ENCODE measurements around the gene ALDOA. TPM values are rescaled to one million over a fixed set of nuclear protein-coding genes. Genes with fewer than 3 reads are reported as not detected.
A peak's percentile ranks its signal among the peaks of the same experiment; 100 is the strongest.

Gene ALDOA
- total RNA-seq, 3 donors from 2014 or later: 479 to 672 (median 540) TPM

- no peaks in the 10 kb centered on the region for H3K27me3 ChIP-seq
- H3K4me1 ChIP-seq: peaks cover 0 to 17% of the 10 kb centered on the region in 2 donors
- no peak for DNase-seq (ENCODE audit: low spot score in 2 of 2)
- peak overlapping the region; percentile 76 to 96 (median 87) for H3K4me3 ChIP-seq
- peaks cover 7% of the 10 kb centered on the region for H3K36me3 ChIP-seq
- TF ChIP-seq CTCF (IDR thresholded peaks at IDR 0.05) (no peak), POLR2A (IDR thresholded peaks at IDR 0.05) (no peak), POLR2AphosphoS5 (IDR thresholded peaks at IDR 0.05) (no peak)
- no peaks in the 10 kb centered on the region for H3K9me3 ChIP-seq
- peak overlapping the region; percentile 94 to 95 for H3K27ac ChIP-seq
- intact Hi-C loops (cut with DNase I; ENCODE audit: low total_unique reads): no loop called here
Observed at GRCh38 chr16:30076276-30076791, 10.8 kb downstream of the ALDOA start.

GRCh38 chr16:30077656-30078055 lies 12.1 kb downstream of the ALDOA start:
- no peaks in the 10 kb centered on the region for H3K27me3 ChIP-seq
- peaks cover 0 to 17% of the 10 kb centered on the region in 2 donors for H3K4me1 ChIP-seq
- H3K4me3 ChIP-seq: peak overlapping the region in 1 of 3 donors; percentile 76
- DNase-seq (ENCODE audit: low spot score in 2 of 2): no peak
- H3K36me3 ChIP-seq: peaks cover 8% of the 10 kb centered on the region
- peak overlapping the region; percentile 4 to 21 for H3K27ac ChIP-seq
- TF ChIP-seq POLR2A (IDR thresholded peaks at IDR 0.05) (no peak), POLR2AphosphoS5 (IDR thresholded peaks at IDR 0.05) (no peak), CTCF (IDR thresholded peaks at IDR 0.05) (no peak)
- intact Hi-C loops (cut with DNase I; ENCODE audit: low total_unique reads): no loop called here
- no peaks in the 10 kb centered on the region for H3K9me3 ChIP-seq

- no peak overlapping the region for H3K4me3 ChIP-seq
- intact Hi-C loops (cut with DNase I; ENCODE audit: low total_unique reads): no loop called here
- no peak for DNase-seq (ENCODE audit: low spot score in 2 of 2)
- peaks cover 0 to 17% of the 10 kb centered on the region in 2 donors for H3K4me1 ChIP-seq
- peaks cover 18% of the 10 kb centered on the region for H3K36me3 ChIP-seq
- TF ChIP-seq POLR2AphosphoS5 (IDR thresholded peaks at IDR 0.05) (no peak), CTCF (IDR thresholded peaks at IDR 0.05) (no peak), POLR2A (IDR thresholded peaks at IDR 0.05) (no peak)
- no peak overlapping the region for H3K27ac ChIP-seq
- no peaks in the 10 kb centered on the region for H3K27me3 ChIP-seq
- no peaks in the 10 kb centered on the region for H3K9me3 ChIP-seq
Observed at GRCh38 chr16:30078744-30079143, 13.2 kb downstream of the ALDOA start.

GRCh38 chr16:30079480-30079879 lies 13.9 kb downstream of the ALDOA start:
- intact Hi-C loops (cut with DNase I; ENCODE audit: low total_unique reads): no loop called here
- H3K36me3 ChIP-seq: peaks cover 18% of the 10 kb centered on the region
- H3K27me3 ChIP-seq: no peaks in the 10 kb centered on the region
- no peak overlapping the region for H3K27ac ChIP-seq
- DNase-seq (ENCODE audit: low spot score in 2 of 2): no peak
- H3K4me3 ChIP-seq: no peak overlapping the region
- peaks cover 0 to 17% of the 10 kb centered on the region in 2 donors for H3K4me1 ChIP-seq
- no peak for TF ChIP-seq CTCF (IDR thresholded peaks at IDR 0.05)
- TF ChIP-seq POLR2AphosphoS5 (IDR thresholded peaks at IDR 0.05): no peak
- no peak for TF ChIP-seq POLR2A (IDR thresholded peaks at IDR 0.05)
- H3K9me3 ChIP-seq: no peaks in the 10 kb centered on the region

- Histone ChIP-seq H3K27me3 (no peaks in the 10 kb centered on the region), H3K9me3 (no peaks in the 10 kb centered on the region), H3K4me3 (no peak overlapping the region), H3K4me1 (peaks cover 0 to 6% of the 10 kb centered on the region in 2 donors), H3K27ac (no peak overlapping the region), H3K36me3 (peaks cover 18% of the 10 kb centered on the region)
- TF ChIP-seq POLR2AphosphoS5 (IDR thresholded peaks at IDR 0.05): no peak
- no peak for TF ChIP-seq POLR2A (IDR thresholded peaks at IDR 0.05)
- TF ChIP-seq CTCF (IDR thresholded peaks at IDR 0.05): no peak
- DNase-seq (ENCODE audit: low spot score in 2 of 2): no peak
- intact Hi-C loops (cut with DNase I; ENCODE audit: low total_unique reads): no loop called here
Observed at GRCh38 chr16:30082545-30083090, 17.1 kb downstream of the ALDOA start.
